A549 (cell line): ENCODE measurements around the gene ACVR1C. TPM values are rescaled to one million over a fixed set of nuclear protein-coding genes. Genes with fewer than 3 reads are reported as not detected.
A peak's percentile ranks its signal among the peaks of the same experiment; 100 is the strongest.

Experiments
- ATAC-seq, 2 experiments: fragments of 200-7000 bp in 1 of 2; fragments of >200 bp in 1 of 2; cut with Nextera tagmentation in 1 of 2; cut with Tn5 transposase in 1 of 2; 3 replicates each; pipeline versions ENCODE4 v1.8.0 to v1.9.1; 2018 to 2020; ENCODE audit warnings: mild to moderate bottlenecking in 1 of 2, moderate library complexity in 1 of 2
- CTCF ChIA-PET: fragments of 300-600 bp; sonication (Branson Sonifier 250); formaldehyde crosslinking; extraction: SDS; loops from one replicate; lab custom pipeline; 2021; ENCODE audit warnings: antibody characterized with exemption, inconsistent platforms; lab: Yijun Ruan, JAX
- POLR2A ChIA-PET: fragments of 350-600 bp; formaldehyde crosslinking; extraction: SDS; loops from one replicate; lab custom pipeline; 2021; ENCODE audit warnings: antibody characterized with exemption, inconsistent platforms; lab: Yijun Ruan, JAX
- DNase-seq, 2 experiments: peaks; one replicate each; pipeline versions ENCODE4 v3.0.0 to v3.0.0-alpha.2; 2011 to 2016; ENCODE audit warnings: low read depth in 1 of 2, low spot score in 1 of 2
- FAIRE-seq: peaks from 2 replicates; lab custom pipeline; 2011; peaks lifted over from hg19 to GRCh38; lab: Jason Lieb, UNC
- H3K27ac ChIP-seq, 2 experiments: fragments of >200 bp; sonication (Bioruptor Twin); formaldehyde crosslinking; 3 replicates each; pipeline ENCODE4 v1.5.1; 2016 to 2017
- H3K4me1 ChIP-seq: fragments of >200 bp; sonication (Bioruptor Twin); formaldehyde crosslinking; 3 replicates; pipeline ENCODE4 v1.6.1; 2016
- H3K4me2 ChIP-seq: fragments of >200 bp; sonication (Bioruptor Twin); formaldehyde crosslinking; 3 replicates; pipeline ENCODE4 v1.6.1; 2016
- H3K4me3 ChIP-seq: fragments of >200 bp; sonication (Bioruptor Twin); formaldehyde crosslinking; 3 replicates; pipeline ENCODE4 v1.5.1; 2016
- H3K9me3 ChIP-seq: fragments of >200 bp; sonication (Bioruptor Twin); formaldehyde crosslinking; 3 replicates; pipeline ENCODE4 v1.6.1; 2016
- CBX8 ChIP-seq: fragments of 200-600 bp; sonication (generic); IDR thresholded peaks from 2 replicates; pipeline ENCODE4 v1.6.1; 2016
- CEBPB ChIP-seq, 2 experiments: fragments of >200 bp in 1 of 2; sonication (Bioruptor Twin) in 1 of 2; formaldehyde crosslinking in 1 of 2; IDR thresholded peaks; 2 replicates each; pipeline ENCODE4 v1.6.1; 2012 to 2016
- CHD2 ChIP-seq: fragments of 150-350 bp; IDR thresholded peaks from 2 replicates; pipeline ENCODE4 v1.6.1; 2014; ENCODE audit warnings: low read length; ENCODE audit not compliant: partially characterized antibody
- E2F6 ChIP-seq: IDR thresholded peaks from 2 replicates; pipeline ENCODE4 v1.6.1; 2012; ENCODE audit warnings: low read depth, borderline replicate concordance
- EHF ChIP-seq: fragments of 250-450 bp; sonication (Bioruptor Pico); IDR thresholded peaks from 2 replicates; pipeline ENCODE4 v1.5.0; 2020; ENCODE audit warnings: mild to moderate bottlenecking
- ELK1 ChIP-seq: fragments of 150-350 bp; IDR thresholded peaks from 2 replicates; pipeline ENCODE4 v1.6.1; 2014; ENCODE audit warnings: low read depth, mild to moderate bottlenecking, low read length
- FOSL2 ChIP-seq, 2 experiments: fragments of 450-650 bp in 1 of 2; fragments of >200 bp in 1 of 2; sonication (Bioruptor Twin) in 1 of 2; formaldehyde crosslinking; IDR thresholded peaks; 2 replicates each; pipeline versions ENCODE4 v1.5.0 to v1.6.1; 2016 to 2020; ENCODE audit warnings: mild to moderate bottlenecking in 1 of 2, moderate library complexity in 1 of 2
- FOXS1 ChIP-seq: fragments of 250-450 bp; sonication (Bioruptor Pico); IDR thresholded peaks from 2 replicates; pipeline ENCODE4 v1.5.0; 2020; ENCODE audit warnings: mild to moderate bottlenecking, moderate library complexity
- HES2 ChIP-seq: fragments of >200 bp; sonication (Bioruptor Twin); formaldehyde crosslinking; IDR thresholded peaks from 2 replicates; pipeline ENCODE4 v1.6.1; 2016
- HOXB5 ChIP-seq: fragments of 250-450 bp; sonication (Bioruptor Pico); IDR thresholded peaks from 2 replicates; pipeline ENCODE4 v1.5.0; 2020; ENCODE audit warnings: mild to moderate bottlenecking, moderate library complexity
- KDM1A ChIP-seq: fragments of 200-600 bp; sonication (generic); IDR thresholded peaks from 2 replicates; pipeline ENCODE4 v1.6.1; 2016; ENCODE audit warnings: low read depth, mild to moderate bottlenecking
- KDM5A ChIP-seq: fragments of 200-600 bp; sonication (generic); IDR thresholded peaks from 2 replicates; pipeline ENCODE4 v1.6.1; 2016; ENCODE audit warnings: antibody characterized with exemption, mild to moderate bottlenecking
- MAFK ChIP-seq: fragments of 450-650 bp; IDR thresholded peaks from 2 replicates; pipeline ENCODE4 v1.6.1; 2014; ENCODE audit not compliant: partially characterized antibody
- NR3C1 ChIP-seq: fragments of >200 bp; sonication (Bioruptor Twin); formaldehyde crosslinking; IDR thresholded peaks from 3 replicates; pipeline ENCODE4 v1.6.1; 2017
- POLR2AphosphoS2 ChIP-seq: conservative IDR thresholded peaks from 2 replicates; pipeline ENCODE4 v1.6.1; 2012; ENCODE audit warnings: low read length, improper control_type of control experiment, inconsistent platforms
- RAD21 ChIP-seq, 2 experiments: fragments of >200 bp in 1 of 2; sonication (Bioruptor Twin) in 1 of 2; formaldehyde crosslinking in 1 of 2; IDR thresholded peaks in 1 of 2; conservative IDR thresholded peaks in 1 of 2; 2 replicates in 1 of 2; 3 replicates in 1 of 2; pipeline ENCODE4 v1.6.1; 2012 to 2018; ENCODE audit warnings: inconsistent platforms in 1 of 2
- RCOR1 ChIP-seq: fragments of 150-350 bp; IDR thresholded peaks from 2 replicates; pipeline ENCODE4 v1.6.1; 2014; ENCODE audit warnings: antibody characterized with exemption, low read length, low read depth
- RFX5 ChIP-seq: fragments of 450-650 bp; IDR thresholded peaks from 2 replicates; pipeline ENCODE4 v1.7.1; 2014; ENCODE audit warnings: antibody characterized with exemption, mild to moderate bottlenecking, moderate library complexity
- SREBF2 ChIP-seq: fragments of 450-650 bp; IDR thresholded peaks from 2 replicates; pipeline ENCODE4 v1.6.1; 2014; ENCODE audit warnings: mild to moderate bottlenecking, moderate library complexity
- TP53 ChIP-seq: fragments of 250-450 bp; sonication (Bioruptor Pico); IDR thresholded peaks from 2 replicates; pipeline ENCODE4 v1.5.0; 2021; ENCODE audit warnings: mild to moderate bottlenecking, moderate library complexity
- USF2 ChIP-seq: fragments of 450-650 bp; IDR thresholded peaks from 2 replicates; pipeline ENCODE4 v1.6.1; 2014; ENCODE audit warnings: antibody characterized with exemption
- ZFP36 ChIP-seq: fragments of 450-650 bp; IDR thresholded peaks from 2 replicates; pipeline ENCODE4 v1.6.1; 2014; ENCODE audit warnings: borderline replicate concordance; ENCODE audit not compliant: partially characterized antibody
- ZNF302 ChIP-seq: fragments of 250-450 bp; sonication (Bioruptor Pico); IDR thresholded peaks from 2 replicates; pipeline ENCODE4 v1.9.0; 2021; ENCODE audit warnings: inconsistent platforms, mild to moderate bottlenecking, moderate library complexity
- ZSCAN20 ChIP-seq: fragments of 250-450 bp; sonication (Bioruptor Pico); IDR thresholded peaks from 2 replicates; pipeline ENCODE4 v1.8.0; 2022; ENCODE audit warnings: mild to moderate bottlenecking, moderate library complexity
- WGBS: methylation state at CpG from one replicate; pipeline ENCODE4 v1.1.6; 2017; ENCODE audit errors: missing lambda C conversion rate; 5-methylcytosine and 5-hydroxymethylcytosine counted together
- polyA plus RNA-seq, 4 experiments: library from polyadenylated mRNA; depleted of rRNA in 3 of 4; stranded (reverse); fragments of >200 nt; fragmentation: RNase III in 1 of 4; extraction: RNeasy Plus Mini Kit Qiagen cat#74134 plus additional on column Dnase treatment in 1 of 4; gene quantifications; 2 replicates in 3 of 4; 3 replicates in 1 of 4; pipeline ENCODE4 v1.2.3, GENCODE V29; 2011 to 2017

Gene ACVR1C
- polyA plus RNA-seq, 2 of the 4 experiments (the other 2 are of a cell fraction), result 0.06 TPM; not detected in 1

- H3K4me1 ChIP-seq, result no peaks in the 10 kb centered on the region
- ATAC-seq (no peak), FAIRE-seq (no peak), DNase-seq (peak in 1 of 2 experiments; percentile 18)
- no peaks in the 10 kb centered on the region for H3K9me3 ChIP-seq
- H3K4me2 ChIP-seq, result no peak overlapping the region
- ChIA-PET CTCF (no interaction called here), POLR2A (no interaction called here)
- H3K4me3 ChIP-seq, result no peak overlapping the region
- 45% methylated on average over 10 of the region's 10 CpGs for WGBS
- TF ChIP-seq ZFP36, result no peak
- no peak for TF ChIP-seq USF2
- no peak for TF ChIP-seq SREBF2
- no peak for TF ChIP-seq FOXS1 (CRISPR knock-in tag)
- no peak for TF ChIP-seq ZSCAN20 (CRISPR knock-in tag)
- TF ChIP-seq NR3C1, result no peak
- TF ChIP-seq TP53 (CRISPR knock-in tag), result no peak
- TF ChIP-seq FOSL2 (IDR thresholded peaks at IDR 0.05), result no peak
- no peak for TF ChIP-seq FOSL2 (CRISPR knock-in tag; IDR thresholded peaks at IDR 0.05)
- no peak for TF ChIP-seq MAFK
- H3K27ac ChIP-seq, result no peak overlapping the region
Observed at GRCh38 chr2:157672129-157672528, 43.5 kb upstream of the ACVR1C start.

GRCh38 chr2:157662401-157662800 is 33.7 kb upstream of the ACVR1C start:
- DNase-seq, result no peak

GRCh38 chr2:157661776-157662175 is 33.1 kb upstream of the ACVR1C start:
- DNase-seq, result no peak
- no peak for TF ChIP-seq E2F6
- no peak for TF ChIP-seq CHD2
- no peak for TF ChIP-seq KDM1A
- TF ChIP-seq ZNF302 (CRISPR knock-in tag), result no peak
- TF ChIP-seq HOXB5 (CRISPR knock-in tag), result no peak
- no peak for TF ChIP-seq RAD21 (conservative IDR thresholded peaks at IDR 0.05 in 1 of 2, IDR thresholded peaks at IDR 0.05 in 1 of 2)
- no peak for TF ChIP-seq POLR2AphosphoS2
- ChIA-PET CTCF (no interaction called here), POLR2A (no interaction called here)
- Histone ChIP-seq H3K9me3 (no peaks in the 10 kb centered on the region), H3K27ac (no peak overlapping the region), H3K4me3 (no peak overlapping the region), H3K4me2 (no peak overlapping the region), H3K4me1 (no peaks in the 10 kb centered on the region)
- no peak for ATAC-seq
- WGBS, result 50% methylated on average over 4 of the region's 4 CpGs
- no peak for FAIRE-seq

More at GRCh38 chr2:157662401-157662800, 33.7 kb upstream of the ACVR1C start:
- Histone ChIP-seq H3K4me1 (no peaks in the 10 kb centered on the region), H3K27ac (no peak overlapping the region), H3K9me3 (no peaks in the 10 kb centered on the region), H3K4me3 (no peak overlapping the region), H3K4me2 (no peak overlapping the region)
- CTCF ChIA-PET, result no interaction called here
- no peak for FAIRE-seq
- TF ChIP-seq CBX8, result no peak
- no peak for TF ChIP-seq ZSCAN20 (CRISPR knock-in tag)
- no peak for TF ChIP-seq EHF (CRISPR knock-in tag)
- TF ChIP-seq KDM5A, result no peak
- TF ChIP-seq HES2, result no peak
- no peak for TF ChIP-seq E2F6
- TF ChIP-seq ELK1, result no peak
- no peak for TF ChIP-seq RFX5
- no peak for TF ChIP-seq CEBPB (IDR thresholded peaks at IDR 0.05)
- no peak for TF ChIP-seq ZFP36
- no peak for TF ChIP-seq RCOR1
- POLR2A ChIA-PET, result no interaction called here
- ATAC-seq, result no peak
- 30% methylated on average over 1 of the region's 1 CpG for WGBS
